DND-41 (cell line): ENCODE measurements around the gene OR4L1.

Experiments
- ATAC-seq: fragments of 200-7000 bp; cut with Tn5 transposase; 3 replicates; pipeline ENCODE4 v1.9.1; 2021; ENCODE audit warnings: low read depth; ENCODE audit not compliant: insufficient read depth
- DNase-seq: peaks from one replicate; pipeline ENCODE4 v3.0.0-alpha.2; 2020
- H2AFZ ChIP-seq: 2 replicates; pipeline ENCODE4 v1.6.0; 2012; ENCODE audit warnings: low read depth, low read length
- H3K27ac ChIP-seq: 2 replicates; pipeline ENCODE4 v1.5.1; 2012; ENCODE audit warnings: low read length, inconsistent platforms
- H3K27me3 ChIP-seq: fragments of 200-600 bp; sonication (generic); 2 replicates; pipeline ENCODE4 v1.6.0; 2012; ENCODE audit warnings: low read length, mild to moderate bottlenecking, inconsistent platforms; ENCODE audit not compliant: insufficient read depth, poor library complexity
- H3K36me3 ChIP-seq: 2 replicates; pipeline ENCODE4 v1.5.1; 2012; ENCODE audit warnings: low read length, inconsistent platforms; ENCODE audit not compliant: insufficient read depth
- H3K4me1 ChIP-seq: 2 replicates; pipeline ENCODE4 v1.5.1; 2012; ENCODE audit warnings: mild to moderate bottlenecking, low read length; ENCODE audit not compliant: insufficient read depth
- H3K4me2 ChIP-seq: 2 replicates; pipeline ENCODE4 v1.6.0; 2012; ENCODE audit warnings: mild to moderate bottlenecking, moderate library complexity, low read length, inconsistent platforms; ENCODE audit not compliant: insufficient read depth
- H3K4me3 ChIP-seq, 2 experiments: fragments of 200-600 bp in 1 of 2; shearing (Covaris generic) in 1 of 2; 2 replicates each; pipeline ENCODE4 v1.5.1; 2012 to 2016; ENCODE audit warnings: inconsistent platforms in 2 of 2, low read length in 2 of 2, mild to moderate bottlenecking in 2 of 2, low read depth in 1 of 2, moderate library complexity in 1 of 2
- H3K79me2 ChIP-seq: 2 replicates; pipeline ENCODE4 v1.6.0; 2012; ENCODE audit warnings: low read length, inconsistent platforms; ENCODE audit not compliant: insufficient read depth
- H3K9ac ChIP-seq: 2 replicates; pipeline ENCODE4 v1.6.0; 2012; ENCODE audit warnings: low read depth, mild to moderate bottlenecking, inconsistent platforms, low read length, moderate library complexity
- H3K9me3 ChIP-seq: 2 replicates; pipeline ENCODE4 v1.5.1; 2012; ENCODE audit warnings: low read length, moderate library complexity, mild to moderate bottlenecking, inconsistent platforms; ENCODE audit not compliant: insufficient read depth, severe bottlenecking
- H4K20me1 ChIP-seq: 2 replicates; pipeline ENCODE4 v1.6.0; 2012; ENCODE audit warnings: low read length; ENCODE audit not compliant: insufficient read depth
- EZH2 ChIP-seq: IDR thresholded peaks from 3 replicates; pipeline ENCODE4 v1.6.1; 2012; ENCODE audit warnings: borderline replicate concordance, low read depth, mild to moderate bottlenecking, moderate library complexity, low read length, inconsistent platforms; ENCODE audit not compliant: severe bottlenecking
- TF ChIP-seq, protein P1 (sequence below): IDR thresholded peaks from 2 replicates; pipeline ENCODE4 v1.5.1; 2012; ENCODE audit warnings: borderline replicate concordance, low read length, moderate library complexity, mild to moderate bottlenecking; ENCODE audit not compliant: poor library complexity, severe bottlenecking; ENCODE audit errors: extremely low read depth

The OR4L1 gene

DNA sequence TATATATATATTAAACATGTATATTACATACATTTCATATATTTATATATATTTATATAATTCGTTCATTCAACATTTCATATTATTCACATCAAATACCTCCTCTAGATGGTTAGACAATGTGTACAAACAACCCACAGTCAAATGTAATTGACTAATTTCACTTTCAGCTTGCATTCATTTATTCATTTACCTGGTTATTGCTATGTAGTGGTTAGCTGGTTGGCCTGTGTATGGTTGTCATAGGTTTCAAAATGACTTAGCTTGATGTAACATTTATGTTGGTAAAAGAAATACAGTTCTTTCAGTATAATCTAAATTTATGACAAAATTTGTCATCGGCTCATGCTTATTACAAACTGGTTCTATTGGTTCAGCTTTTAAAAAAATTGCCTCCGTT lies 24.4 kb upstream of the OR4L1 start:
- no peak overlapping the region for H3K9ac ChIP-seq
- no peak for ATAC-seq
- no peak overlapping the region for H3K4me3 ChIP-seq
- H3K4me1 ChIP-seq = no peaks in the 10 kb centered on the region
- H3K79me2 ChIP-seq = no peaks in the 10 kb centered on the region
- H3K27ac ChIP-seq = no peak overlapping the region
- H3K9me3 ChIP-seq = no peaks in the 10 kb centered on the region
- no peaks in the 10 kb centered on the region for H3K27me3 ChIP-seq
- no peaks in the 10 kb centered on the region for H4K20me1 ChIP-seq
- DNase-seq = no peak
- H3K36me3 ChIP-seq = no peaks in the 10 kb centered on the region
- TF ChIP-seq, protein P1, sequence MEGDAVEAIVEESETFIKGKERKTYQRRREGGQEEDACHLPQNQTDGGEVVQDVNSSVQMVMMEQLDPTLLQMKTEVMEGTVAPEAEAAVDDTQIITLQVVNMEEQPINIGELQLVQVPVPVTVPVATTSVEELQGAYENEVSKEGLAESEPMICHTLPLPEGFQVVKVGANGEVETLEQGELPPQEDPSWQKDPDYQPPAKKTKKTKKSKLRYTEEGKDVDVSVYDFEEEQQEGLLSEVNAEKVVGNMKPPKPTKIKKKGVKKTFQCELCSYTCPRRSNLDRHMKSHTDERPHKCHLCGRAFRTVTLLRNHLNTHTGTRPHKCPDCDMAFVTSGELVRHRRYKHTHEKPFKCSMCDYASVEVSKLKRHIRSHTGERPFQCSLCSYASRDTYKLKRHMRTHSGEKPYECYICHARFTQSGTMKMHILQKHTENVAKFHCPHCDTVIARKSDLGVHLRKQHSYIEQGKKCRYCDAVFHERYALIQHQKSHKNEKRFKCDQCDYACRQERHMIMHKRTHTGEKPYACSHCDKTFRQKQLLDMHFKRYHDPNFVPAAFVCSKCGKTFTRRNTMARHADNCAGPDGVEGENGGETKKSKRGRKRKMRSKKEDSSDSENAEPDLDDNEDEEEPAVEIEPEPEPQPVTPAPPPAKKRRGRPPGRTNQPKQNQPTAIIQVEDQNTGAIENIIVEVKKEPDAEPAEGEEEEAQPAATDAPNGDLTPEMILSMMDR = no peak
- no peak for TF ChIP-seq EZH2
- no peak overlapping the region for H3K4me2 ChIP-seq
- H2AFZ ChIP-seq = no peak overlapping the region

DNA sequence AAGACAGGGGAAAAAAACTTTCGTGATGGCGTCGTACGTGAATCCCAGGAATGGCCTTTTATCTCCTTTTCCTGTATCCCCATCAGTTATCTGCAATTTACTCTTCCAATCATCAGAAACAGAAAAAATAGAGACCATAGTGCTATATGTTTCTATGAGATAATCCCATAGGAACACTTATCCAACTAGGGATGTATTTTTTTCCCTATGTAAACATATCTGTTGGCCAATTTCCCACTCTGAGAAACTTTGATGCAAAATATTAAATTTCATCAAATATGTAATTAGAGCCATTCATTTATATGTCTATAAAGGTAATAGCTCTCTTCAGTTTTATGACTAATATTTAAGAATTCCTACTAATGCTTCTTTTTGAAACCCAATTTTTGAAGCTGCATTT lies 23.9 kb upstream of the OR4L1 start, which contains the start of gene OR4K13:
Gene OR4K13 (minus strand): TSS at position 101 of the 400 bp plus-strand sequence. CDS start 1,280 bp downstream, outside the sequence.
- Histone ChIP-seq H4K20me1 (no peaks in the 10 kb centered on the region), H3K9me3 (no peaks in the 10 kb centered on the region), H2AFZ (no peak within 1 kb of the TSS), H3K36me3 (no peaks in the 10 kb centered on the region), H3K4me3 (no peak within 1 kb of the TSS; a peak in 1 of 4 replicates), H3K27me3 (no peaks in the 10 kb centered on the region), H3K79me2 (no peaks in the 10 kb centered on the region), H3K27ac (no peak within 1 kb of the TSS), H3K9ac (no peak within 1 kb of the TSS), H3K4me1 (no peaks in the 10 kb centered on the region), H3K4me2 (no peak within 1 kb of the TSS)
- DNase-seq = no peak
- ATAC-seq = no peak
- TF ChIP-seq, protein P1 = no peak

DNA sequence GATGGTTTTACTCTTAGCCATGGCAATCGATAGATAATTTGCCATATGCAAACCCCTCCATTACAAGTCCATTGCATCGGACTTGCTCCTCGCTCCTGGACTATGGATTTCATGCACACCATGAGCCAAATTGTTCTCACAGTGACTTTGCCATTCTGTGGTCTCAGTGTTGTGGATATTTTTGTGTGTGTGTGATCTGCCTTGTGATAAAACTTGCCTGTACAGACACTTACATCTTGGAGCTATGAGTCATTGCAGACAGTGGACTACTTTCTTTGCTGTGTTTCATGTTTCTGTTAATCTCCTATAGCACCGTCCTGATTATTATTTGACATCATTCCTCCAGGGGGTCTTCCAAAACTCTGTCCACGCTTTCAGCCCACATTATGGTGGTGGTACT lies 15.6 kb upstream of the OR4L1 start:
- no peaks in the 10 kb centered on the region for H3K36me3 ChIP-seq
- no peak overlapping the region for H3K27ac ChIP-seq
- no peak overlapping the region for H3K9ac ChIP-seq
- H2AFZ ChIP-seq = no peak overlapping the region
- no peaks in the 10 kb centered on the region for H3K9me3 ChIP-seq
- ATAC-seq = no peak
- DNase-seq = no peak
- TF ChIP-seq, protein P1 = no peak
- no peak for TF ChIP-seq EZH2
- H3K27me3 ChIP-seq = no peaks in the 10 kb centered on the region
- no peaks in the 10 kb centered on the region for H4K20me1 ChIP-seq
- H3K79me2 ChIP-seq = no peaks in the 10 kb centered on the region
- no peaks in the 10 kb centered on the region for H3K4me1 ChIP-seq
- no peak overlapping the region for H3K4me3 ChIP-seq
- no peak overlapping the region for H3K4me2 ChIP-seq

DNA sequence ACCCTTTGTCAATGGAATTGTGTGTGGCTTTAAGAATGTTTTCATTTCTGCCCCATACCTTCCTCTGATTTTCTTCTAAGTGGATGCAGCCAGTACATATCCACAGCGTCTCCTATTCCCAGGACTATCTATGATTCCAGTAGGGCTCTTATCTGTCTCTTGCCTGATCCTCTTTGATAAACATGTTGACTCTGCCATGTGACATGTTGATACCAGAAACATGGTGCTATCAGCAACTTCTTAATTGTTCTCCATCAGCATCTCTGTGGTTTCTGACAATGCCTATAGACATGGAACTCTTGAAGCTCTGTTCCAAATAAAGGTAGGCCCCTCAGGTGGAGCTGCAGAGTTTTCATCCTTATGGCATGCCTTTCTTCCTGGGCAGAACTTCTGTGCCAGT lies 11.6 kb upstream of the OR4L1 start:
- Histone ChIP-seq H3K27me3 (no peaks in the 10 kb centered on the region), H3K79me2 (no peaks in the 10 kb centered on the region)
- TF ChIP-seq, protein P1 = no peak
- no peak for TF ChIP-seq EZH2

More for the DNA sequence above, 11.6 kb upstream of the OR4L1 start:
- no peak overlapping the region for H3K9ac ChIP-seq
- ATAC-seq = no peak
- no peak overlapping the region for H3K4me2 ChIP-seq
- no peak for DNase-seq
- no peak overlapping the region for H3K27ac ChIP-seq
- no peaks in the 10 kb centered on the region for H4K20me1 ChIP-seq
- H3K4me1 ChIP-seq = no peaks in the 10 kb centered on the region
- no peak overlapping the region for H2AFZ ChIP-seq
- H3K9me3 ChIP-seq = no peaks in the 10 kb centered on the region
- H3K36me3 ChIP-seq = no peaks in the 10 kb centered on the region
- H3K4me3 ChIP-seq = no peak overlapping the region
